Testis (tissue), 3 donors: Measurements from ENCODE around the gene NAGLU. TPM values are rescaled to one million over a fixed set of nuclear protein-coding genes. Genes with fewer than 3 reads are reported as not detected.

ENCODE experiments used
- microRNA-seq, 2 donors: library from miRNA; unstranded; fragments of <30 nt; microRNA quantifications; one replicate each; pipeline ENCODE4, GENCODE V29; 2016; ENCODE audit warnings: borderline number of aligned reads in 2 of 2, borderline replicate concordance in 1 of 2
- polyA plus RNA-seq: library from polyadenylated mRNA; stranded (reverse); fragments of 350-450 nt; fragmentation: Illumina TruSeq; extraction: RNeasy Lipid Tissue Mini Kit (QIAGEN cat#74804); gene quantifications from one replicate; pipeline ENCODE4 v1.2.3, GENCODE V29; 2014; ENCODE audit warnings: low read depth, low replicate concordance; ENCODE audit not compliant: insufficient read depth
- small RNA-seq, 2 donors: library from RNA; depleted of rRNA; stranded (forward); fragments of <200 nt; gene quantifications; one replicate each; pipeline ENCODE3, GENCODE V24; 2016
- total RNA-seq, 2 donors: library from RNA; depleted of rRNA; stranded (reverse); fragments of >200 nt; gene quantifications; one replicate each; pipeline ENCODE4 v1.2.3, GENCODE V29; 2016

NAGLU gene
- total and polyA plus RNA-seq, 3 donors from 2014 or later, result 18.9 to 40.6 (median 37.6) TPM

Small RNA genes lying within 50 kb of the gene (microRNA-seq; reads per million reads assigned to microRNA genes)
- gene MIR5010 (5.5 to 7.0 reads per million in 2 donors), gene MIR548AT (0 to 1.4 reads per million in 2 donors)

Small RNA genes lying within 50 kb of the gene (small RNA-seq; reads per million reads assigned to genes)
- 0 reads per million in 2 donors for gene MIR548AT

Other genes starting within 250 kb of the NAGLU start
- 10 to 100 TPM; 27.8 to 37.0 TPM for gene STAT5A, start 247.7 kb upstream of the NAGLU start, total RNA-seq
- gene STAT5A, start 247.7 kb upstream of the NAGLU start, polyA plus RNA-seq, result 13.7 TPM
- gene STAT3, start 147.8 kb upstream of the NAGLU start, total RNA-seq, result 100 to 1,000 TPM; 107 to 117 TPM
- gene STAT3, start 147.8 kb upstream of the NAGLU start, polyA plus RNA-seq, result 69.5 TPM
- gene CAVIN1, start 113.0 kb upstream of the NAGLU start, total RNA-seq, result 10 to 100 TPM; 49.4 to 68.4 TPM
- 106 TPM for gene CAVIN1, start 113.0 kb upstream of the NAGLU start, polyA plus RNA-seq
- gene ATP6V0A1, start 77.4 kb upstream of the NAGLU start, total RNA-seq, result 100 to 1,000 TPM; 131 to 143 TPM
- gene ATP6V0A1, start 77.4 kb upstream of the NAGLU start, polyA plus RNA-seq, result 89.9 TPM
- gene HSD17B1, start 16.7 kb downstream of the NAGLU start, total RNA-seq, result 10 to 100 TPM; 13.8 to 14.4 TPM
- gene HSD17B1, start 16.7 kb downstream of the NAGLU start, polyA plus RNA-seq, result 7.1 TPM
- gene COASY, start 25.9 kb downstream of the NAGLU start, total RNA-seq, result 10 to 100 TPM; 52.8 to 68.5 TPM
- 103 TPM for gene COASY, start 25.9 kb downstream of the NAGLU start, polyA plus RNA-seq
- 10 to 100 TPM; 27.6 to 38.6 TPM for gene MLX, start 30.9 kb downstream of the NAGLU start, total RNA-seq
- gene MLX, start 30.9 kb downstream of the NAGLU start, polyA plus RNA-seq, result 26.7 TPM
- gene PSMC3IP, start 41.5 kb downstream of the NAGLU start, total RNA-seq, result 10 to 100 TPM; 17.2 to 27.2 TPM
- gene PSMC3IP, start 41.5 kb downstream of the NAGLU start, polyA plus RNA-seq, result 45.3 TPM
- 100 to 1,000 TPM; 140 to 154 TPM for gene RETREG3, start 73.1 kb downstream of the NAGLU start, total RNA-seq
- gene RETREG3, start 73.1 kb downstream of the NAGLU start, polyA plus RNA-seq, result 62.3 TPM
- gene TUBG1, start 73.4 kb downstream of the NAGLU start, total RNA-seq, result 100 to 1,000 TPM; 209 to 265 TPM
- 411 TPM for gene TUBG1, start 73.4 kb downstream of the NAGLU start, polyA plus RNA-seq
- gene TUBG2, start 123.0 kb downstream of the NAGLU start, total RNA-seq, result 10 to 100 TPM; 50.4 to 57.5 TPM
- gene TUBG2, start 123.0 kb downstream of the NAGLU start, polyA plus RNA-seq, result 30.6 TPM
- 10 to 100 TPM; 65.8 to 67.3 TPM for gene PLEKHH3, start 140.8 kb downstream of the NAGLU start, total RNA-seq
- 42.8 TPM for gene PLEKHH3, start 140.8 kb downstream of the NAGLU start, polyA plus RNA-seq
- 10 to 100 TPM in 1 of 2 donors, 1 to 10 TPM in 1; 9.8 to 14.3 TPM for gene CCR10, start 145.6 kb downstream of the NAGLU start, total RNA-seq
- 2.9 TPM for gene CCR10, start 145.6 kb downstream of the NAGLU start, polyA plus RNA-seq
- gene CNTNAP1, start 146.3 kb downstream of the NAGLU start, total RNA-seq, result 10 to 100 TPM in 1 of 2 donors, 1 to 10 TPM in 1; 9.0 to 10.3 TPM
- gene CNTNAP1, start 146.3 kb downstream of the NAGLU start, polyA plus RNA-seq, result 6.0 TPM
- gene EZH1, start 208.8 kb downstream of the NAGLU start, total RNA-seq, result 10 to 100 TPM; 53.7 to 59.4 TPM
- 28.1 TPM for gene EZH1, start 208.8 kb downstream of the NAGLU start, polyA plus RNA-seq
- 10 to 100 TPM in 1 of 2 donors, 1 to 10 TPM in 1; 6.9 to 14.6 TPM for gene RAMP2, start 225.0 kb downstream of the NAGLU start, total RNA-seq
- gene RAMP2, start 225.0 kb downstream of the NAGLU start, polyA plus RNA-seq, result 38.2 TPM
- gene VPS25, start 237.2 kb downstream of the NAGLU start, total RNA-seq, result 10 to 100 TPM; 48.3 to 51.8 TPM
- gene VPS25, start 237.2 kb downstream of the NAGLU start, polyA plus RNA-seq, result 64.1 TPM
- 1 to 10 TPM; 1.4 to 2.3 TPM for gene WNK4, start 244.4 kb downstream of the NAGLU start, total RNA-seq
- gene WNK4, start 244.4 kb downstream of the NAGLU start, polyA plus RNA-seq, result 2.8 TPM